CD1c-positive myeloid dendritic cell (primary cell): ENCODE data around the gene CDC6.
A peak's percentile ranks its signal among the peaks of the same experiment; 100 is the strongest.

ENCODE experiments used
- DNase-seq: peaks from one replicate; pipeline ENCODE4 v3.0.0-alpha.2; 2016; ENCODE audit errors: extremely low spot score

Gene CDC6

GRCh38 chr17:40311575-40311974, 23.9 kb downstream of the CDC6 start:
- DNase-seq, result no peak

DNA sequence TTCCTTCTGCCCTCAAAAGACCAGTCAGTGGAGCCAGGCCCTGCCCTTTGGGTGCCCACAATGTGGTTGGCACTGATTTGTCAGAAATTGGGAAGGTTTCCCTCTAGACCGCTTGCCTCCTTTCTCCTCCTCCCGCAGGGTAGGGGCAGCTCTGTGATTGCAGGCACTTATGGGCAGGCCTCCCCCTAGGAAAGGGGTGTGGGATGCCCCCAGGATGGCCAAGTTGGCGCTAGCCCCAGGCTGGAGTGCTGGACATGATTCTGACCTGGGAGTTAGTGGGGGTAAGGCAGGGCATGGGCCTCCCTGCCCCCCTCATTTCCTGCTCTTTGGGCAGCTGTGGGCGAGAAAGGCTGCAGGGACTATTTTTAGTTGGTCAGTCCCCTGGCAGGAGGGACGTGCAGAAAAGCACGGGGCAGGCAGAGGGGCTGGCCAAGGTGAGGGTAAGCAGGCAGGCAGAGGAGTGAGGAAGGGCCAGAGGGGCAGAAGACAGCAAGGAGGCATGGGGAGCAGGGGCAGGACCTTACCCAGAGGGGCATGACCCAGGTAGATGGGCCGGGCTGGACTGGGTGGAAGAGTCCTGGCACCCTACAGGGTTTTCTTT, 24.6 kb downstream of the CDC6 start:
- DNase-seq, result no peak

DNA sequence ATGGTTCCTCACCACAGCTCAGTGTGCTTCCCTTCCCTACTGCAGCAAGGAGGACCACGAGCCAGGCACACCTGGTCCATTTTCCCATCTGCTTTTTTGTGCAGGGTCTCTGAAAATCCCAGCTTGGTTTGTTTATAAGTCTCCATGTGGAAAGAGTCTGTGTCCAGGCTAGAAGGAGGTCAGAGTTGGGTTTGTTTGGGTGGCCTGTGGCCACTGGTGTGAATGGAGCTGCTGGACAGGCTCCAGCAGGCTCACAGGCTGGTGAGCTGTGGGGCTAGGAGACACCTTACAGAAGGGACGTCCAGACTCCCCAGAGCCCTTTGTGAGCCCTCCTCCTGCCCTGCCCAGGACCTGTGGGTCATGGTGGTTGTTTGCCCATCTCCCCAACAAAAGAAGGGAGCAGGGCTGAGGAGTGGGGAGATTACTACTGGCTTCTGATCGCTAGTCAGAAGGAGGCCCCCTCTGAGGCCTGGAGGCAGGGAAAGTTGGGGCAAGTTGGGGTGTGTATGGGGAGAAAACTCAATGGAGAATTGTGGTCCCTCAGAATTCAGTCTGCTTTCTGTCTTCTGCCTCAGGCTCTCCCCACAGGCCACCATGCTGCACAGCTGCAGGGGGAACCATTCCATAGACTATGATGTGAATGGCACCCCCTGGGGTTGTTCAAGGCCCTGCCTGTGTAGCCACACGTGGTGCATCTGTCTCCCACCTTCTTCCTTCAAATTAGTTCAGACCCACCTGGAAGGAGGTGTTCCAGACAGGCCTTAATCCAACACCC, 25.4 kb downstream of the CDC6 start:
- no peak for DNase-seq

DNA sequence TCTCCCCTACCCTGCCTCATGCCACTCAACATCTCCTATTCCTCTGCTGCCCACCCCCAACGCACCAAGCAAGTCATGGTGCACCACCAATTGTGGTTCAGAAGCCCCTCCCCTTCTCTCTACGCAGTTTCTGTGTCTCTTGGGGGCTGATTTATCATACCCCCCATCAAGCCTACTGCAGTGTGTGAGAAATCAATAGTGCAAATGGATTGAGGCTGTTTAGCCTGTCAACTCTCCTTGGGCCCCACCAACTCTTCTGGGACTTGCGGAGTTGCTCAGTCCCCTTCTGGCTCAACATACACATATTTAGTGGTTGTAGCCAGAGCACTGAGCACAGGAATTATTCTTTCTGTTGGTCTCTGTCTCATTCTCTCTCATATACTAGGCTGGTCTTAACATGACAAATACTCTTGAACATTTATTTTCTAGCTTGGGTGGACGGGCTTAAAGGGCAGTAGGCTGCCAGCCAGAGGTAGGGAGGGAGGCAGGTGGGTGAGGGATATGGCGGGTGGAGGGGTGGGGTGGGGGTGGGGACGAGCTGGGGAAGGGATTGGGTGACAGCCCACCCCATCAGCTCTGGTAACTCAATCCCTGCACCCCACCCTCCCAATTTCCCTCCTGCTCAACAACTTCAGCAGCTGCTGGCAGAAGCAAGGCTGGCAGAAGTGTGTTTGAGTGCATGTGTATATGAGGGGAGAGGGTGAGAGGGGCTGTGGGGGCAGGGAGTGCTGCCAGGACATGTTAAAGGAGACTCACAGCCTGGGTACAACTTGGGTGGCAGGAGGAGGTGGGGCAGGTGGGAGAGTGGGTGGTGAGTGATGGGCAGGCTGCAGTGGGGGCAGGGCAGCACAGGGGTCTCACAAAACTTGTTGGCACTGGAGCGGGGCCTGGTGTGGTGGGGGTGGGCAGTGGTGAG, 26.2 kb downstream of the CDC6 start:
- no peak for DNase-seq

- peak; percentile 93 for DNase-seq
Observed at GRCh38 chr17:40314584-40314956, 26.9 kb downstream of the CDC6 start.

DNA sequence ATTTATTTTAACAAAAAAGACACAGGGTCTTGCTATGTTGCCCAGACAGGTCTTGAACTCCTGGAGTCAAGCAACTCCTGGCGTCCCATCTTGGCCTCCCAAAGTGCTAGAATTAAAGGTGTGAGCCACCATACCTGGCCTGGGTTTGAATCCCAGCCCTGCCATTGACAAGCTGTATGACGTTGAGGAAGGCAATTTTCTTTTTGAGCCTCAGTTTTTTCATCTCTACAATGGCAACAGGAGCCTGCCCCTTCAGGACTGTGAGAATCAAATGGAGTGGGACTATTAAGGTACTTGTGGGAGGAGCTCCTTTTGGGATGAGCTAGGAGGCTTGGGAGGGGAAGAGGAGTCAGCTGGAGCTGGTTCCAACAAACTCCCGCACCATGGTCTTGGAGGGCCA, 27.5 kb downstream of the CDC6 start:
- DNase-seq, result no peak

DNA sequence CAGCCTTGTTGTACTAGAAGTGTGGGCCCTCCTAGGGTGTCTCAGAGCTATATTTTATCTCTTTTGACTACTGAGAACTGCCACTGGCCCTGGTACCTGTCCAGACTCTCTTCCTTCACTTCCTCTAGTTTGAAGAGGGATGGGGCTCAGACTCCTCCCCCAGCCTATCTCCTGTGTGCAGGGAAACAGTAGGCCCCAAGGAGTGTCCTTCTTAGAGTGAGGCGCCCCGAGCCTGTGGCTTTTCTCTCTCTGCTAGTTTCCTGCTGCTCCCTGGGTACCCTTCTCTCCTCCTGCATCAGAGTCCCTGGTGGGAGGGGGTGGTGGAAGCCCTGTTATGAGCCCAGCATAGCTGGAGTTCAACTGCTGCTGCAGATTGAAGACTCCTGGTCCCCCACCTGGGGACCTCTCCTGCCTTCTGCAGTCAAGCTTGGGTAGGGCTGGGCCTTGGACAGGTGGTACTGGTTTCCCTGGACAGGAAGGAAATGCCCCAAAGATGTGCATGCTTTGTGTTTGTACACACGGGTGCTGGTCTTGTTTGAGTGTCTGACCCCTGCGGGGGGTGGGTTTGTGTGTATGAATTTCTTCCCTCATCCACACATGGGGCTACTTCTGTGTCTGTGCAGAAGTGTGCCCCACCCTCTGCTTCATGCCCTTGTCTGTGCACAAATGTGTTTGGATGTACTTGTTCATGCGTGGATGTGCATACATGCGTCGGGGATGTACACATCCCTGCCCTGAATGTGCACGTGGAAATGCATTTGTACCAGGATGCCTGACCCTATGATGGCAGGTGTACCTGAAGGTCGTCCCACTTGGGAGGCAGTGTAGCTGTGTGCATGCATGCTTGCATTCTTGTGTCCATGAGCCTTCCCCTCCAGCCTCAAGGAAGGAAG, 28.2 kb downstream of the CDC6 start:
- no peak for DNase-seq

GRCh38 chr17:40316571-40317344, 29.1 kb downstream of the CDC6 start:
- peak; percentile 77 for DNase-seq

GRCh38 chr17:40317345-40317873, 29.7 kb downstream of the CDC6 start:
- peak; percentile 56 for DNase-seq

- DNase-seq, result peak; percentile 96
Observed at GRCh38 chr17:40317880-40318829, 30.5 kb downstream of the CDC6 start.

GRCh38 chr17:40318830-40319391, 31.2 kb downstream of the CDC6 start:
- DNase-seq, result no peak

DNA sequence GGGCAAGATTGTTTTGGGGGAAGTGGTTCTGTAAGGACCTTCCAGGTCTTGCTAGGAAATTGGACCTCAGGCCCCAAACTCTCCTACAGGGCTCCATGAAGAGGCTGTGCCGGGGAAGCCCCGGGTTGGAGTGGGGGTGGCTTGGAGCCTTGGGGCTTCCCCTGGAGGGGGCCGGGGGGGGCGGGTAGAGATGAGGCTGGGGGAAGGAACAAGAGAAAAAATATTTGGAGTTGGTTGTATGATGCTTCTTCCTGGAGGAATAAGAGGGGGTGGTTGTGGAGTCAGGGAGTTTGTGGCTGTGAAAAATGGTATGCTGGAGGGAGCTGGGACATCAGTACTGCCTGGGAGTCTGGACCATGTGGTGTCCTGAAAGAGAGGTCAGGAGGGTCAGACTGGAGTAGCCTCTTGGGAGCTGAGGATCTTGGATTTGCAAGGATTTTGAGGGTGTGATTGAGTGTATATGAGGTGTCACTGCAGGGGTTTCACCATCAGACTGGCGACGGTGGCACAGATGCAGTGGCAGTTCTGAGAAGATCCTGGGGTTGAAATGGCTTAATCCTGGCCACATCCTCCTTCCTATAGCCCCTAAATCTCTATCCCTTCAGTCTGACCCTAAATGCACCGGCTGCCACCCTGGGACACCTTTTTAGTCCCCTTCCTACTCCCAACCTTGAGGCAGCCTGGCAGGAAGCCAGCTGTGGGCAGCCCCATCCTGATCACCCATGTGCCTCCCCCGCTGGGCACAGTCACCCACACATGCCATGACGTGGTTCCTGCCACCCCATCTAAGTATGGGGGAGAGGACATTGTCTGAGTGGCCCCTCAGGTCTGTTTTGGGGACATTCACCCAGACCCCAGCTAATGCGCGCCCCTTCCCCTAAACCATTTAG, 32.2 kb downstream of the CDC6 start:
- DNase-seq, result peak; percentile 67

- DNase-seq, result peak; percentile 59
Observed at GRCh38 chr17:40320756-40321523, 33.3 kb downstream of the CDC6 start.

DNA sequence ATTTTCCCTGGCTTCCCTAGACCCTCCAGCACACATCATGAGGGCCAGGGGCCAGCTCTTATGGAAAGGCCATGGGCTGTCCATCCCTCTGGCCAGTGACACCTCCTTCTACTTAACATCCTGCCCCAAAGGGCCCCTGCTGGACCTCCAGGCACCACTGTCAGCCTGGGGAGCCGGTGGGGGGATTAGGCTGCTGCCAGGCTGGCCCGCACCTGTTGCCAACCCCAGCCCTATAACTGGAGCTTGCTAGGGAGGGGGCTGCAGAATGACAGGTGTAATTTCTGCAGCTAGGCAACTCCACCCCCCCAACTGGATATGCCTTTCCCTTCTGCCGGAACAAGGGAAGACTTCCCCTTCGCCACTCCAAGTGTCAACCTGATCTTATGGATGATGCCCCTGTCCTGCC, 33.8 kb downstream of the CDC6 start:
- DNase-seq, result no peak

DNA sequence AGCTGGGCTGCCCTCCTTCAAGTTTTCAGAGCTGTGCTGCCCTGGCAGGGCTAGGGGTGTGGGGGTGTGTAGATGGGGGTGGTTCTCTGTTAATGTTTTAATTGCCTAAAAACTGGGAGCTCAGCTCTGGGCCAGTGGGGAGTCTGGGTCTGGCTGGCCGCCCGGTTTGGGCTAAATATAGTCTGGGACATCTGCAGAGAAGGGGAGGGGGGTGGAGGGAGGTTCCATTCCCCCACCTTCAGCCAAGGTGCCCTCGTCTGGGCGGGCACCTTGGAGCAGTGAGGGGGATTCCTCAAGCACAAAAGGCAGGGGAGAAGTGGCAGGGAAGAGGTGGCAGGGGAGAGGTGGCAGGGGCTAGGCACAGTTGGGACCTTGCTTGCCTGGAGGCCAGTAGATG, 34.3 kb downstream of the CDC6 start:
- no peak for DNase-seq

- peak; percentile 97 for DNase-seq
Observed at GRCh38 chr17:40322358-40323315, 35.0 kb downstream of the CDC6 start.
